Prostate gland (tissue), 2 donors: ENCODE data around the gene MUC5AC.
"Not testable (repeated sequence)": the region's sequence is repeated elsewhere in the genome, so short reads cannot be mapped to it uniquely, and the experiment has no call there.

Experiments
- CTCF ChIP-seq, 4 experiments: fragments of 200-600 bp in 2 of 4; fragments of 450-650 bp in 2 of 4; sonication (generic) in 2 of 4; IDR thresholded peaks; 1 replicate in 3 of 4; 2 replicates in 1 of 4; pipeline ENCODE4 v1.5.1; 2016 to 2019; ENCODE audit warnings: antibody characterized with exemption in 4 of 4, mild to moderate bottlenecking in 2 of 4, moderate library complexity in 2 of 4
- POLR2A ChIP-seq: fragments of 450-650 bp; IDR thresholded peaks from one replicate; pipeline ENCODE4 v1.6.1; 2016; ENCODE audit warnings: antibody characterized with exemption, mild to moderate bottlenecking

- not testable (repeated sequence) for TF ChIP-seq CTCF (IDR thresholded peaks at IDR 0.05); POLR2A
These were observed 85.8 kb downstream of the MUC5AC start for GRCh38 chr11:1243521-1243920.
